SKM-1 (cell line): ENCODE data around the gene GRM1.
"Not testable (repeated sequence)": the region's sequence is repeated elsewhere in the genome, so short reads cannot be mapped to it uniquely, and the experiment has no call there.

ENCODE experiments used
- DNase-seq: peaks from one replicate; lab custom pipeline; 2025; ENCODE audit not compliant: unreplicated experiment; lab: John Stamatoyannopoulos, UW

The GRM1 gene

DNA sequence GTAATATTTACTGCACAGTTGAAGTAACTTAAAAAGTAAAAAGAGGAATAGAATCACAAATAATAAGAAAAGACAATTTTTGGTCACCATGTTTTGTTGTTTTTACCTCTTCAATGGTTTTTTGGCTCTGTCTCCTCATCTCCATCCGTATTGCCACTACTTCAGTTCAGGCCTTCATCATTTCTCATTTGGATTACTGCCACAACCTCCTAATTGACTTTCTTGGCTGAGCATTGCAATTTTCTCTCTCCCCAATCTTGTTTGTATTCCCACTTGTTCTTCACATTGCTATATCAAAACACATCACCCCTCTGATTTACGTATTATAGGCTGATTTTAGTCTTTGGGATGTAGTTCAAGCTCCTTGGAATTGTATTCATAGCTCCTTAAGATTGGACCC is 161.7 kb downstream of the GRM1 start:
- DNase-seq = no peak

DNA sequence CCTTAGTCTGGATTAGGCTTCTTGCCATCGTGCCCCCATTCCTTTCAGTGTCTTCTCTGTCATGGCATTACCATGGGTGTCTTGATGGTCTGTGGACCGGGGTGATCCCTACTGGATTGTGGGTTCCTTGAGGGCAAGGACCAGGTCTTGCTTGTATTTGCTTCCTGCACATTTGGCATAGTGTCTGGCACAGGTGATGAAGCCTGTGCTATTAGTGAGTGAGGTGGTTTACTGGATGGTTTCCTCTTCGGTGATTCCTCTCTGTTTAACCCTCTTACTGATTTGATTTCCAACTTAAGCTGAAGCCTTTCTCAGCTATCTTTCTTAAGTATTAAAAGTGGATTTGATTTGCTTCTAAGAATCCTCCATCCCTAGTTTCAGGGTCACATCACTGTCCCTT is 162.3 kb downstream of the GRM1 start:
- no peak for DNase-seq

DNA sequence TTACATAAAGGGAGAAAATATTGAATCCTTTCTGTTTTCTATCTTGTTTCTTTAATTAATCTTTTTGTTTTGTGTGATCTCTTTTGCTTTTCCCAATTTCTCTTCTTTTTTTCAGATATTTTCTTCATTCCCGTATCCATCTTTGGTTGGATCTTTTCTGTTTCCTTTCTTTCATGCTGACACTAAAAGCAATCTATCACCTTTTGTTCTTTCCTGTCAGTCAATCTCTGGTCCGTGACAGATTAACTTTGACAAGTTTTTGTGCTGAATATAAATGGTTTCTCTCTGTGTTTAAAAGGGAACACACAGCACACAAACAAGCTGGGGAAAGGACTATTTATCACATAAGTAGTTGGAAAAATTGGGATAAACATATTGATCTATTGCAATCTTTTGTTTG is 162.8 kb downstream of the GRM1 start:
- DNase-seq = no peak

DNA sequence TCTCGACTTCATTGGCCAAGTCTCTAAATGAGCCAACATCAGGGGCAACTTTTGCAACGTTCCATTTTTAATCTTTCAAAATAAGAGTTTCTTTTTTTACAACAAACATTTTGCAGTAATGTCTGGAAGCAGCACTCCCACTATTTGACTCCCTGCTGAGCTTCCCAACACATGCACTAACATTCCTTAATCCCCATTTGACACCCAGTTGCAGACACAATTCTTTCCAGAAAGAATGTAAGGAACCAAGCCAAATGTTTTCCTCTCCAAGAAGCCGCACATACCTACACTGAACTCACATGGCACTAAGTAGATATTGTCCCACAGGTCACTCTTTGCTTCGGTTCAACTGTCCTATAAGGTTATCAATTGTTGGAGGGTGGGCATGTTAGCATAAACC is 165.6 kb downstream of the GRM1 start:
- no peak for DNase-seq

DNA sequence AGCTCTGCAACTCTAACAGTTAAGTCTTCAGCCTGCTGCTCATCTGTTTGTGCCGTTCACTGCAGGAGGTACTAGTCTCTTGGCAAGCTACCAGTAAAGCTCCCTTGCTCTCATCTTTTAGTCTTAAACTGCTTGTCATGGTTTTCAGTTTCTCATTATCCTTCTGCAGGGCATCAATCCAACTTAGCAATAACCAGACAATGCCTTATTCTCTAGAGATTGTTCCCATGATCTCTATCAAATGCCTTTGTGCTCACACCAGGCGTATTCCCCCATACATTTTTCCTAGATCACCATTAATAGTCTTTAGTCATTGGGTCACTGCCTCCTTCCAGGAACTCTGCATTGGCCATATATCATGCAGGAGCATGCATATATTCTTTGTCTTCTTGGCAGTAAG is 171.3 kb downstream of the GRM1 start:
- DNase-seq = no peak

DNA sequence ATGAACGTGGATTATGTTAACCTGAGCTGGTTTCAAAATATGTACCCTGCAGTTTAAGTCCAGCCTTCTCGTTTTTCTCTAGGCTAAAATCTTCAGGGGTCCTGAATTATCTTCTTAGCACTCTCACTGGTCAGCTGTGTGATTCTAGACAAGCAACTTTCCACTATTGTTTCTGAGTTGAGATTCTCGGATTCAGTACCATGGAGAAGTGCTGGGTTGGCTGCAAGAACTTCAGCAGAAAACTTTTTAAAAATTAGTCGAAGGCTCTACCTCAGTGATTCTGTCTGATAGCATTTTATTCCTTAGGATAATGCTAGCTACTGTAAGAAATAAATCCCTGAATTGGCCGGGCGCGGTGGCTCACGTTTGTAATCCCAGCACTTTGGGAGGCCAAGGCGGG is 173.7 kb downstream of the GRM1 start:
- no peak for DNase-seq

DNA sequence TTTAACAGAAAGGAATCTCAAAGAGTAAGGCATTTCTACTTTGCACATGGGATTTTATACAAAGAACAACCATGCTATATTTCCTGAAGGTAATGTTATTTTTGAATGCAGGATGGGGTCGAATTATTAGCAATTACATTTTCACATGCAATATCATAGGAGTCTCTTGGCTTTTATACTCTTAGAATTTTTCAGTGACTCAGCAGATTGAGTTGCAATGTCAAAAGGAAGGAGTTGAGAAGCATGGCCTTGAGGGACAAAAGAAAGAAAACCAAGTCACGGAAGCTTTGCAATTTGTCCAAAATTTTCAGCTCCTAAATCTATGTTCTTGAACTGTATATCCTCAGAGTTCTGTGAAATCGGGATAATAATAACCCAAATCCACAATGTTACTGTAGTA is 181.1 kb downstream of the GRM1 start:
- no peak for DNase-seq

DNA sequence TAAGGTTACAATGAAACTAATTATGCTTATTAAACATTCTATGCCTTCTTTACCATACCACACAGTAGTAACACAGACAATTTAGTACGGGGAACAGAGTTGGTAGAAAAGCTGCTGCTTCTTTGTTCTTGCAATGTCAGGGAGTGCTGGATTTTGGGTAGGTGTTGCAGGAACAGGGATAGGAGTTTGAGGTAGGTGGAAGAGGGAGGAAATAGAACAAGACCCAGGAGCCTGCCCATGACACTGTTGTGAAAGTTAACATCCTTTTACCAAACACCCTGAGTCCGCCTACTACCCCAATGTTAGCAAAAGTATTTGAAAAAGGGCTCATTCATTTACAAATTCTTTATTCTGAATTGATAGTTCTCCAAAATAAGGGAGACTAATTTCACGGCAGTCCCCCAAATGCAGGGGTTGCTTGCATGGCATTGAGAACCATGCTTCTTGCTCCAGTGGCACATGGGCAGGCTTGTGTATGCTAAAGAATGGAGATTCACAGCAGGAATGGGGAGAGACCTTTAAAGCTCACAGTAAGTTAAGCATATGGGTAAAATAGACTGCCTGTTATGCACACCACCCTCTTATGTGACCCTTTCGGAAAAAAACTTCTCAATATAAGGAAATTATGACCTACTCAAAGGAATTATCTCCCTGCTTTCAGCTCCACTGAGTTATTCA is 181.7 kb downstream of the GRM1 start:
- DNase-seq = no peak

DNA sequence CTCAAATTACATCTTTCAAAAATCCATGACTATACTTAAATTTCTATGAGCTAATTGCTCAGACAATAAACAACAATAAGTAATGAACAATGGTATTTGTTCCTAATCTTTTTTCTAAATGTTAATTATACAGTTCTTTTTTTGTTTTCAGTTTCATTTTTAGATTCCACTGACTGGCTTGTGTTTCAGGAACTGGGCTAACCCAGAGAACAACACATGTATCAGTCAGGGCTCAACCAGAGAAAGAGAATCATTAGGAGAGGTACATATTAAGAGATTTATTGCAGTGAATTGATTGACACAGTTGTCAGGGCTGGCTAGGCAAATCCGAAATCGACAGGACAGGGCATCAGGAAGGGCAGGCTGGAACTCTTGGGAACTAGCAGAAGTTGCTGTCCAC is 182.8 kb downstream of the GRM1 start:
- DNase-seq = no peak

DNA sequence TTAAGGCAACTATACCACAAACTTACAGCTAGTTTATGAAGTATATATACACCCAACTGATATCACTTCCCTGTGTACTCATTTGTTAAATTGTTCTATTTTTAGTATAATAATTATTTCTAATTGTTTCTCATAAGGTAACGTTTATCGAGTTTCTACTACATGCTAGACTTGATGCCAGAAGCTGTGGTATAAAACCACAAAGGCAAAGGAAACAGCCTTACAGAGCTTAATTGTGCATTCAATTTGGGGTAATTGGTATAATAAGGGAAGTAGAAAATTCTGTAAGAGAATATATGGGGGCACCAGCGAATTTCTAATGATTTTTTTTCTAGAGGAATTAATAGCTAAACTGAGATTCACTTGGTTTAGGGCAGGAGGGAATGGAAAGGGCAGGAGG is 183.9 kb downstream of the GRM1 start:
- no peak for DNase-seq

DNA sequence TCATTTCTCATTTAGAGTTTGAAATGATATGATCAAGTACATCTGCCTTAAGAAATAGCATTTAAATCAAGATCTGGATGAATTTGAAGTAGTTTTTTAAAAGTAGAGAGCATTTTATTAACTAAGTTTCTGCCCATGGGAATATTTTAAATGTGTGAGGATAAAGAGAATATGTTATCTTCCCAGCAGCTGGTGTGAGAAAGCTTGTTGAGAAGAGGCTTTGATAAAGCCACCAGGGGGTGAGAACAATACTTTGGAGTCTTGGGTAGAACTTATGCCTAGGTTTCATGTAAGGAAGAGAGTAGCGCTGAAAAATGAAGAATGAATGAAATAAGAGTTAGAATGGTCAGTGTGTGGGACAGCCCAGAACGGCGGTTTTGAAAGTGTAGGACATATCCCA is 190.2 kb downstream of the GRM1 start:
- DNase-seq = no peak

DNA sequence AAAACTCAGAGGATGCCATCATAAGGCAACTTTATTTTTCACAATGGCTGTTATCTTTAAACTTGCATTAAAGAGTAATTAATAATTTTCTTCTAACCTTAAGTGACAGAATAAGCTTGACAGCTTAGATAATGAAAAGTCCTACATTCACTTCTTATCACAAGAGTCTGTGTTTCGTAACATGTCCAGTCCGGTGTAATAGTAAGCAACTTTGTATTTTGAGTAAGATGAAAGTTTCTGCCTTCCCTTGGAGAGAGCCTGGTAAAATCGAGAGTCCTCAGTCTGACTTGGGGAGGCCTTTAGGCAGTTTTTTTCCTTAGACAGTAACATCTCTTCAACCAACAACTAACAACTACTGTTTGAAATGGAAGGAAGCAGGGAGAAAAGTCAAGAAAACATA is 195.6 kb downstream of the GRM1 start:
- no peak for DNase-seq

DNA sequence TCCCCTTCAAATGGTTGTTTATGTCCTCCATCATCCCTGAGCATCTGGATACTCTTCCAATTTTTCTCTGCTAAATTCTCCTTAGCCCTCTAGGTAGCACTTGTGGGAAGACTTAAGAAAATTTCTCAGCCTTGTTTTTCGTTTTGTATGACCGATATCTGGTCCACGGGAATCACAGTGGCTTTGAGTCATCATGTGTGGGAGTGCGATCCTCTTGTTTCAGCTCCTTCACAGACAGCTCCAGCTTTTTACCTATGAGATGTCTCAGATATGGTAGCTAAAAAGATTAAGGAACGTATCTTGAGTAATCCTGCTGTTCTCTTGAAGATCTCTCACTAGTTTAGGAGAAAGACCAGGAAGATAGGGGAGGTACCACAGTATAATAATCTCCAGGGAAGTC is 196.1 kb downstream of the GRM1 start:
- DNase-seq = no peak

DNA sequence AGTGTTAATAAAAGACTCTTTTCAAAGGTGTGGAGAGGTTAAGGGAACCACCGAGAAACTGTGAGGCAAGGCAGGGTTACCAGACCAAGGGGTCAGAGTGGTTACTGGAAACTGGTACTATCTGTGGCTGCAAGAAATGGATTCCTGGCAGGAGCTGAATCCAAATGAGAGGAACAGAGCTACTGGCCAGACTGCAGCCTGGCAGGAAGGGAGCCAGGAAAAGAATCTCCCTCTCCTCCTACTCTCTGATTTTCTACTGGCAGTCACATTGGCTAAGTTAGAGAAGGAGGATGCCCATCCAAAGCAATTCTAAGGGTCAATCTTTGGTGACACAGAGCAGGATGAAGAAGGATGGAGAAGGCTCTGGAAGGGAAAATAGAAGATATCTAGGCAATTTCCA is 211.5 kb downstream of the GRM1 start:
- DNase-seq = no peak

DNA sequence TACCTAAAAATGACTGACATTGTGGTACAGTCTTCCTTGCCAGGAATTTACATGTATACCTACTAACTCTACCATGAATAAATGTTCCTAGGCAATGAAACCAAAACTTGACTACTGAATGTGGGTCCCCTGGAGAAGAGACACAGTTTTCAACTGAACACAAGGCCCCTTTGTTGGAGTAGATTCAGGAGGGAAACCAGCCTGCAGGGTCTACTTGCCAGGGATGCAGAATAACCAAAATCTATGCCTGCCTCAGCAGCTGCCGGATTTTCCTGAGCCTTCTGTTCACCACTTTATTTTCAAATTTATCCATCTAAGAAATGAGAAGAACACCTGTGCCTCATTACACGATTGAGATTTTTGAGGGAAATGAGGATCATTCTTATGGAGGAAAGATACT is 211.9 kb downstream of the GRM1 start:
- DNase-seq = no peak

DNA sequence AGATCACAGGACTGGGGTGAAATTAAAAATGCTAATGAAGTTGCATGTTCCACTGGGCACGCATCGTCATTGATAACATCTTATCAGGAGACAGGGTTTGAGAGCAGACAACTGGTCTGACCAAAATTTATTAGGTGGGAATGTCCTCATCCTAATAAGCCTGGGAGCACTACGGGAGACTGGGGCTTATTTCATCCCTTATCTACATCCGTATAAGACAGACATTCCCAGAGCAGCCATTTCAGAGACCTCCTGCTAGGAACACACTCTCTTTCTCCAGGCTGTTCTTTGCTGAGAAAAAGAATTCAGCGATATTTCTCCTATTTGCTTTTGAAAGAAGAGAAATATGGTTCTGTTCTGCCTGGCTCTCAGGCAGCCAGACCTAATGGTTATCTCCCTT is 214.8 kb downstream of the GRM1 start:
- not testable (repeated sequence) for DNase-seq

DNA sequence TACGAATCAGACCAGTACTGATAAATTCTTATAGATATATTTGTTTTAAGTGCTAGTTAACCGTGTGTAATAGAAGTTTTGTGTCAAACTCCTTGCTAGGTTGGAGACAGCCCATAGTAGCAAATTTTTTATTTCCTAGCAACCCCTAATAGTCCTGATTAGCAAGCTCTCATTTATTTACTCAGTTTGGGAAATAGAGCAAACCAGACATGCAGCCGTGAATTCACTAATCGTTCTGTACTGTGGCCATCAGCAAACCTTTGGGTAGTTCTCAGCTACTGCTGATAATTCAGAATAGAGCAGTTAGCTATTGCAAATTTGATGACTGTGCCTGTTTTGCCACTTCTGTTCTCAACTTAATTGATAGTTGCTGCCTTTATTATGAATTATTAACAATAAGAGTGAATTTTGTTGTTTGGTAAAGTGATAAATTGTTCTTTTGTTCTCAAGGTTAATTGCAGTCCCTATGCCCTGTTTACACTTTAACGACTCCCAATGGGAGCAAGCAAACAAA is 215.8 kb downstream of the GRM1 start:
- DNase-seq = no peak

DNA sequence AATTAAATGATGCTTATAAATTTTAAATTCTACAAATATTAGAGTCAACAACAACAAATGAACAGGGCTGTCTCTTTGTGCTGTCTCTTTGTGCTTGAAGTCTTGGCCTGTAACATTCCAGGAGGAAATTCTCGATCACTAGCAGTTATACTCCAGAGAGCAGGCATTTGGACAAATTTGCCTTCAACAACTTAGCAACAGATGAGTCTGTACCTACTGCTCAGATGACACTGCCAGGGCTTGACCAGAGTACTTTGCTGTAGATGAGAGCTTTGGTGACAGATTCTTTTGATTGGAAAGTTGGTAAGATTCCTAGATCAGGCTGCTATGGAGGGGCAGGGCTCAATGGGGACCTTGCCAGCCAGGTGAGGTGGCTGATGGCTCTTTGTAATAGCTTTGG is 217.2 kb downstream of the GRM1 start:
- DNase-seq = no peak

DNA sequence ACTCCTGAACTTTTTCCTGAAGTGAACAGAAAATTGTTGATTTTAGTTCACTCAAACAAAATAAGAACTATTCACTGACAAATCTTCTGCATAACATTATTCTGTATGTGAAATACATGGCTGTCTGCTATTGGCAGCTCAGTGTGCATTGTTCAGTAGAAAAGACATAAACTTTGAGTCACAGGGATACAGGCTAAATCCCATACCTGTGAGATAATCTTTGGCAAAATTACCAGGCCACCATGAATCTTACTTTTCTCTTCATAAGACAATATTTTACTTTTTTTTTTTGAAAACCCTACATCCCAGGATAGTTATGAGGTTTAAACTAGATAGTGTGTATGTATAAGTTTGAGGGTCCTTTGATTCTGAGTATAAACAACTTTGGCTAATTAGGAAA is 224.8 kb downstream of the GRM1 start:
- no peak for DNase-seq

DNA sequence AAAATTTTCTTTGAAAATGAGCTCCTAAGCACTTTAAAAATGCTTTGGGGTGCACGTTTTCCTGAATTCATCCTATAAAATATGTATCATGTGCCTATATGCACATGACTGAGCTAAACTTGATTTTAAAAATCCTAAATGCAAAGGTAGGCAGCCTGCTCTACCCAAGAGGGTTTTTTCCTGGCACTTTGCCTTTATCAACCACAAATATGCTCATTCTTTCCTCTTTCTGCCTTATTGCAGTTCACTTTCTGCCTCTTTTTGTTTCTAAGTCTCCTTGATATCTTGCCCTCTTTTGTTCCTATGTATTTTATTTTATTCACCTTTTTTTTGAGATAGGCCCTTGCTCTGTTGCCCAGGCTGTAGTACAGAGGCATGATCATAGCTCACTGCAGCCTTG is 229.3 kb downstream of the GRM1 start:
- no peak for DNase-seq

DNA sequence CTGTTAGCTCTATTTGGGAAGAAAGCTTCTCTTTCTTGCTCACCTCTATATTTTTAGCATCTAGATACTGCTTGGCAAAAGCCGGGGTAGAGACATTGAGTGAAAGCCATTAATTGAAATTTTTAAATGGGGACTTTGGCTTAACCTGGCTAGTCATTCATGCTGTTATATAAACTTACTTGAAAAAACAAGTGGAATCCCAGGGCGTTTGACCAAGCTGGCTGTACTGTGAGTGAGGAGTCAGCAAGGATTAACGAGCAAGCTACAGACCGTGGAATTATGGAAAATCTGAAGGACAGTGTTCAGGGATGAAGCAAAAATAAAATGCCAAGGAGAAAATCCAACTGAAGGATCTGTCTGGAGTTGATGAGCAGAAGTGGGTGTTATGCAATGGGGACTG is 232.0 kb downstream of the GRM1 start:
- DNase-seq = no peak

DNA sequence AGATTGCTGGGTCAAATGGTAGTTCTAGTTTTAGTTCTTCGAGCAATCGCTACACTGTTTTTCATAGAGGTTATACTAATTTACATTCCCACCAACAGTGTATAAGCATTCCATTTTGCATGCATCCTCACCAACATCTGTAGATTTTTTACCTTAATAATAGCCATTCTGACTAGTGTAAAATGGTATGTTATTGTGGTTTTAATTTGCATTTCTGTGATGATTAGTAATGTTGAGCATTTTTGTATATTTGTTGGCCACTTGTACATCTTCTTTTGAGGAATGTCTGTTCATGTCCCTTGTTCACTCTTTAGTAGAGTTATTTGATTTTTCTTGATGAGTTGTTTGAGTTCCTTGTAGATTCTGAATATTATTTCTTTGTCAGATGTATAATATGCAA is 236.2 kb downstream of the GRM1 start:
- DNase-seq = no peak

DNA sequence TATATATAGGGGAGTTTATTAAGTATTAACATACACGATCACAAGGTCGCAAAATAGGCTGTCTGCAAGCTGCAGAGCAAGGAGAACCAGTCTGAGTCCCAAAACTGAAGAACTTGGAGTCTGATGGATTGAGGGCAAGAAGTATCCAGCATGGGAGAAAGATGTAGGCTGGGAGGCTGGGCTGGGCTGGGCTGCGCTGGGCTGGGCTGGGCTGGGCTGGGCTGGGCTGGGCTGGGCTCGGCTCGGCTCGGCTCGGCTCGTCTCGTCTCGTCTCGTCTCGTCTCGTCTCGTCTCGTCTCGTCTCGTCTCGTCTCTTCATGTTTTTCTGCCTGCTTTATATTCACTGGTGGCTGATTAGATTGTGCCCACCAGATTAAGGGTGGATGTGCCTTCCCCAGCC is 238.6 kb downstream of the GRM1 start:
- no peak for DNase-seq

DNA sequence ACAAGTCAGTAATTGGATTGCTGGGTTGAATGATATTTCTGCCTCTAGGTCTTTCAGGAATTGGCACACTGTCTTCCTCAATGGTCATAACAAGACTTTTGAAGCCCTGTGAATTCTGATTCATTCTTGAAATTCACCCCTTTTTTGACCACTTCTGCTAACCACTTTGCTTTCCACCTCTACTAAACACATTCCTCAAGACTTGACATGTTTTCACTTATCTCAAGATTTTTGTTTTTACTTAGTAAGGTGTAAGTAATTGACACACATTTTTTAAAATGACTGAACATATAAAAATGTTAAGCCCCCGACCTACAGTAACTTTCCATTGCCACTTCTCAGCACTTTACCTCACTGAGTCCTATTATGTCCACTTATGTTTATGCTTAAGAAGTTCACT is 239.1 kb downstream of the GRM1 start:
- DNase-seq = no peak
